Measurements from ENCODE around the gene COL11A1.

DNA sequence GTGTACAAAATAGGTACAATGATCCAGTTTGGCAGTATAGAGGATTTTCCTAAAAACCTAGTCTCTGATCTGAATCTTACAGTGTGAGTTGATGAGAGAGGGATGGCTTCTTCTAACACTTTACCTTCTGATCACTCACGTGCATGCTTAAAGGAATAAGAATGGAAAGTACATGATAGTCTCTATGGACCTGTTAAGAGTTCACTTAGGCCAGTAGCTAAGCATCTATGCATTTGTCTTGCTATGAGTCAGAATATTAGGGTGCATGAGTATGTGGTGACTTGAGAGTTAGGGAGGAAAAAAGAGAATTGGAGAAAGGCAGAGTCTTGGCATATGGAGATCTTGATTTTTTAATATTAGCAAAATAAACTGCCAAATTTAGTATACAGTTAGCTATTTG lies 206.3 kb downstream of the COL11A1 start:
- TF ChIP-seq CTCF (IDR thresholded peaks at IDR 0.05): no peak
- no peak for TF ChIP-seq POLR2A (IDR thresholded peaks at IDR 0.05)
